ENCODE measurements around the gene NECAP2.

DNA sequence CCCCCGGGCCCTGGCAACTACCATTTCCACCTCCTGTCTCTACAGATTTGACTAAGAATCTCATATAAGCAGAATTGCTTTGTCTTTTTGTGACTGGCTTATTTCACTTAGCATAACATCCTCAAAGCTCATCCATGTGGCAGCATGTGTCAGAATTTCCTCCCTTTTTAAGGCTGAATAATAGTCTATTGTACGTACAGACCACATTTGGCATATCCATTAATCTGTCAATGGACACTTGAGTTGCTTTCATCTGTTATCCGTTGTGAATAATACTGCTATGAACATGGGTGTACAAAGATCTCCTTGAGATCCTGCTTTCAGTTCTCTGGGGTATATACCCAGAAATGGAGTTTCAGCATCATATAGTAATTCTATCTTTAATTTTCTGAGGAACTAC, 27.3 kb upstream of the NECAP2 start:
- TF ChIP-seq E2F4 (CRISPR knock-in tag; IDR thresholded peaks at IDR 0.05; ENCODE audit: borderline replicate concordance, low read depth) = no peak
- TF ChIP-seq, protein P1, sequence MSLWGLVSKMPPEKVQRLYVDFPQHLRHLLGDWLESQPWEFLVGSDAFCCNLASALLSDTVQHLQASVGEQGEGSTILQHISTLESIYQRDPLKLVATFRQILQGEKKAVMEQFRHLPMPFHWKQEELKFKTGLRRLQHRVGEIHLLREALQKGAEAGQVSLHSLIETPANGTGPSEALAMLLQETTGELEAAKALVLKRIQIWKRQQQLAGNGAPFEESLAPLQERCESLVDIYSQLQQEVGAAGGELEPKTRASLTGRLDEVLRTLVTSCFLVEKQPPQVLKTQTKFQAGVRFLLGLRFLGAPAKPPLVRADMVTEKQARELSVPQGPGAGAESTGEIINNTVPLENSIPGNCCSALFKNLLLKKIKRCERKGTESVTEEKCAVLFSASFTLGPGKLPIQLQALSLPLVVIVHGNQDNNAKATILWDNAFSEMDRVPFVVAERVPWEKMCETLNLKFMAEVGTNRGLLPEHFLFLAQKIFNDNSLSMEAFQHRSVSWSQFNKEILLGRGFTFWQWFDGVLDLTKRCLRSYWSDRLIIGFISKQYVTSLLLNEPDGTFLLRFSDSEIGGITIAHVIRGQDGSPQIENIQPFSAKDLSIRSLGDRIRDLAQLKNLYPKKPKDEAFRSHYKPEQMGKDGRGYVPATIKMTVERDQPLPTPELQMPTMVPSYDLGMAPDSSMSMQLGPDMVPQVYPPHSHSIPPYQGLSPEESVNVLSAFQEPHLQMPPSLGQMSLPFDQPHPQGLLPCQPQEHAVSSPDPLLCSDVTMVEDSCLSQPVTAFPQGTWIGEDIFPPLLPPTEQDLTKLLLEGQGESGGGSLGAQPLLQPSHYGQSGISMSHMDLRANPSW (CRISPR knock-in tag; conservative IDR thresholded peaks at IDR 0.05; ENCODE audit: low read depth) = no peak
- no peak for TF ChIP-seq NR3C1 (CRISPR knock-in tag; conservative IDR thresholded peaks at IDR 0.05; ENCODE audit: low read depth)
- TF ChIP-seq CTCF (IDR thresholded peaks at IDR 0.05) = no peak
- no peak for TF ChIP-seq NR2C2 (CRISPR knock-in tag; IDR thresholded peaks at IDR 0.05)
- TF ChIP-seq, protein P2, sequence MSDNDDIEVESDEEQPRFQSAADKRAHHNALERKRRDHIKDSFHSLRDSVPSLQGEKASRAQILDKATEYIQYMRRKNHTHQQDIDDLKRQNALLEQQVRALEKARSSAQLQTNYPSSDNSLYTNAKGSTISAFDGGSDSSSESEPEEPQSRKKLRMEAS (CRISPR knock-in tag; IDR thresholded peaks at IDR 0.05) = no peak
- TF ChIP-seq CBFB (CRISPR knock-in tag; IDR thresholded peaks at IDR 0.05; ENCODE audit: low read depth) = no peak
- no peak for TF ChIP-seq ATF2 (CRISPR knock-in tag; IDR thresholded peaks at IDR 0.05; ENCODE audit: borderline replicate concordance, low read depth)
- TF ChIP-seq ZNF232 (CRISPR knock-in tag; IDR thresholded peaks at IDR 0.05) = no peak
- no peak for TF ChIP-seq ZNF281 (CRISPR knock-in tag; IDR thresholded peaks at IDR 0.05)

Data from WTC11 (cell line).